CD4-positive, alpha-beta T cell treated with Interferon gamma for 1 hour (primary cell): ENCODE data around the gene B4GALNT3.

Experiments used
- DNase-seq: peaks from one replicate; pipeline ENCODE4 v3.0.0-alpha.2; 2020

The B4GALNT3 gene

GRCh38 chr12:510071-510825, 50.5 kb downstream of the B4GALNT3 start:
- DNase-seq: no peak

- no peak for DNase-seq
These were observed 53.2 kb downstream of the B4GALNT3 start for GRCh38 chr12:512933-513332.

- DNase-seq: no peak
These were observed 53.7 kb downstream of the B4GALNT3 start for GRCh38 chr12:513446-513845.

- DNase-seq: no peak
These were observed 57.8 kb downstream of the B4GALNT3 start for GRCh38 chr12:517538-517937.

GRCh38 chr12:520119-520518, 60.4 kb downstream of the B4GALNT3 start:
- no peak for DNase-seq

- no peak for DNase-seq
These were observed 63.1 kb downstream of the B4GALNT3 start for GRCh38 chr12:522692-523378.

- no peak for DNase-seq
These were observed 64.6 kb downstream of the B4GALNT3 start for GRCh38 chr12:524167-524951.

GRCh38 chr12:526089-526488, 66.3 kb downstream of the B4GALNT3 start:
- no peak for DNase-seq

GRCh38 chr12:527241-527640, 67.5 kb downstream of the B4GALNT3 start:
- no peak for DNase-seq

- no peak for DNase-seq
These were observed 68.0 kb downstream of the B4GALNT3 start for GRCh38 chr12:527729-528128.

- DNase-seq: no peak
These were observed 70.6 kb downstream of the B4GALNT3 start for GRCh38 chr12:530308-530707.

GRCh38 chr12:530821-531220, 71.1 kb downstream of the B4GALNT3 start:
- DNase-seq: no peak

GRCh38 chr12:531951-532585, 72.3 kb downstream of the B4GALNT3 start:
- DNase-seq: no peak

- no peak for DNase-seq
These were observed 73.3 kb downstream of the B4GALNT3 start for GRCh38 chr12:532908-533565.

- no peak for DNase-seq
These were observed 74.0 kb downstream of the B4GALNT3 start for GRCh38 chr12:533718-534117.

GRCh38 chr12:534216-534615, 74.5 kb downstream of the B4GALNT3 start:
- no peak for DNase-seq

- DNase-seq: no peak
These were observed 75.7 kb downstream of the B4GALNT3 start for GRCh38 chr12:535396-535795.

GRCh38 chr12:536751-537245, 77.1 kb downstream of the B4GALNT3 start:
- no peak for DNase-seq

- DNase-seq: no peak
These were observed 78.0 kb downstream of the B4GALNT3 start for GRCh38 chr12:537772-538171.

- peak; percentile 65 for DNase-seq
These were observed 79.2 kb downstream of the B4GALNT3 start for GRCh38 chr12:538731-539539.

GRCh38 chr12:539540-540310, 80.0 kb downstream of the B4GALNT3 start:
- no peak for DNase-seq
